HuH-7.5 (cell line): ENCODE measurements around the gene TRPV3.

ENCODE experiments used
- DNase-seq: peaks from one replicate; pipeline ENCODE4 v3.0.0; 2011; ENCODE audit warnings: low spot score

TRPV3 gene

GRCh38 chr17:3546521-3546920, 11.1 kb downstream of the TRPV3 start:
- no peak for DNase-seq

GRCh38 chr17:3545151-3545550, 12.5 kb downstream of the TRPV3 start:
- no peak for DNase-seq

- no peak for DNase-seq
Measured at GRCh38 chr17:3544365-3544764, 13.2 kb downstream of the TRPV3 start.

- DNase-seq, result no peak
Measured at GRCh38 chr17:3543453-3543852, 14.2 kb downstream of the TRPV3 start.

- no peak for DNase-seq
Measured at GRCh38 chr17:3542410-3543088, 15.1 kb downstream of the TRPV3 start.

GRCh38 chr17:3539881-3540540, 17.6 kb downstream of the TRPV3 start:
- no peak for DNase-seq

- no peak for DNase-seq
Measured at GRCh38 chr17:3536716-3537115, 20.9 kb downstream of the TRPV3 start.

- DNase-seq, result no peak
Measured at GRCh38 chr17:3535253-3535995, 22.2 kb downstream of the TRPV3 start.

GRCh38 chr17:3534881-3535252, 22.7 kb downstream of the TRPV3 start:
- no peak for DNase-seq

GRCh38 chr17:3533752-3534151, 23.9 kb downstream of the TRPV3 start:
- DNase-seq, result no peak

GRCh38 chr17:3532859-3533142, 24.8 kb downstream of the TRPV3 start:
- DNase-seq, result no peak

- DNase-seq, result no peak
Measured at GRCh38 chr17:3532106-3532858, 25.3 kb downstream of the TRPV3 start.

GRCh38 chr17:3531266-3532101, 26.1 kb downstream of the TRPV3 start:
- DNase-seq, result no peak

GRCh38 chr17:3529817-3530741, 27.5 kb downstream of the TRPV3 start:
- peak; percentile 80 for DNase-seq

GRCh38 chr17:3528880-3529511, 28.6 kb downstream of the TRPV3 start:
- no peak for DNase-seq

GRCh38 chr17:3528403-3528851, 29.2 kb downstream of the TRPV3 start:
- DNase-seq, result no peak

- DNase-seq, result no peak
Measured at GRCh38 chr17:3527896-3528295, 29.7 kb downstream of the TRPV3 start.

GRCh38 chr17:3527468-3527867, 30.1 kb downstream of the TRPV3 start:
- DNase-seq, result no peak

GRCh38 chr17:3526971-3527370, 30.6 kb downstream of the TRPV3 start:
- no peak for DNase-seq

- DNase-seq, result no peak
Measured at GRCh38 chr17:3526491-3526890, 31.1 kb downstream of the TRPV3 start.
